WTC11 (cell line): Measurements from ENCODE around the gene CXCL17.

Source experiments
- CREB1 ChIP-seq: sonication (generic); formaldehyde crosslinking; IDR thresholded peaks from 2 replicates; pipeline ENCODE4 v1.8.0; 2023; ENCODE audit warnings: mild to moderate bottlenecking, missing genetic modification reagents
- CREM ChIP-seq: sonication (generic); formaldehyde crosslinking; IDR thresholded peaks from 2 replicates; pipeline ENCODE4 v1.8.1; 2022; ENCODE audit warnings: mild to moderate bottlenecking, missing genetic modification reagents, moderate library complexity
- CTCF ChIP-seq: fragments of 200-600 bp; IDR thresholded peaks from 2 replicates; pipeline ENCODE4 v1.8.0; 2022; ENCODE audit warnings: antibody characterized with exemption
- ESRRA ChIP-seq: sonication (generic); formaldehyde crosslinking; IDR thresholded peaks from 2 replicates; pipeline ENCODE4 v1.8.1; 2022; ENCODE audit warnings: mild to moderate bottlenecking, missing genetic modification reagents, borderline replicate concordance
- GTF2I ChIP-seq: fragments of 250-450 bp; sonication (Bioruptor Pico); conservative IDR thresholded peaks from 2 replicates; pipeline ENCODE4 v1.4.0; 2021; ENCODE audit warnings: mild to moderate bottlenecking
- HMGXB4 ChIP-seq: sonication (generic); formaldehyde crosslinking; IDR thresholded peaks from 2 replicates; pipeline ENCODE4 v1.8.1; 2023; ENCODE audit warnings: mild to moderate bottlenecking, moderate library complexity, missing genetic modification reagents
- JAZF1 ChIP-seq: fragments of 250-450 bp; sonication (Bioruptor Pico); IDR thresholded peaks from 2 replicates; pipeline ENCODE4 v1.9.0; 2021; ENCODE audit warnings: moderate library complexity, mild to moderate bottlenecking, inconsistent platforms
- JUN ChIP-seq: sonication (generic); formaldehyde crosslinking; IDR thresholded peaks from 2 replicates; pipeline ENCODE4 v1.8.0; 2023; ENCODE audit warnings: mild to moderate bottlenecking, missing genetic modification reagents
- MAX ChIP-seq: sonication (generic); formaldehyde crosslinking; IDR thresholded peaks from 2 replicates; pipeline ENCODE4 v1.8.0; 2022; ENCODE audit warnings: mild to moderate bottlenecking, missing genetic modification reagents
- RORB ChIP-seq: fragments of 250-450 bp; sonication (Bioruptor Pico); IDR thresholded peaks from 2 replicates; pipeline ENCODE4 v1.9.0; 2021; ENCODE audit warnings: mild to moderate bottlenecking
- SMAD3 ChIP-seq: sonication (generic); formaldehyde crosslinking; IDR thresholded peaks from 2 replicates; pipeline ENCODE4 v1.8.0; 2022; ENCODE audit warnings: missing genetic modification reagents, mild to moderate bottlenecking, borderline replicate concordance
- ZNF138 ChIP-seq: sonication (generic); formaldehyde crosslinking; conservative IDR thresholded peaks from 2 replicates; pipeline ENCODE4 v1.8.1; 2022; ENCODE audit warnings: mild to moderate bottlenecking, moderate library complexity, missing genetic modification reagents
- ZNF263 ChIP-seq: sonication (generic); formaldehyde crosslinking; IDR thresholded peaks from 2 replicates; pipeline ENCODE4 v1.8.1; 2022; ENCODE audit warnings: low read depth, mild to moderate bottlenecking, moderate library complexity, missing genetic modification reagents
- TF ChIP-seq, protein P1 (sequence below): sonication (generic); formaldehyde crosslinking; conservative IDR thresholded peaks from 2 replicates; pipeline ENCODE4 v1.8.1; 2022; ENCODE audit warnings: mild to moderate bottlenecking, missing genetic modification reagents

- no peak for TF ChIP-seq CTCF
- no peak for TF ChIP-seq SMAD3 (CRISPR knock-in tag)
- no peak for TF ChIP-seq CREB1 (CRISPR knock-in tag)
- no peak for TF ChIP-seq JUN (CRISPR knock-in tag)
- TF ChIP-seq GTF2I (CRISPR knock-in tag): no peak
- TF ChIP-seq RORB (CRISPR knock-in tag): no peak
- no peak for TF ChIP-seq MAX (CRISPR knock-in tag)
- TF ChIP-seq JAZF1: no peak
- no peak for TF ChIP-seq CREM
- TF ChIP-seq ZNF138: no peak
- no peak for TF ChIP-seq HMGXB4
- TF ChIP-seq, protein P1, sequence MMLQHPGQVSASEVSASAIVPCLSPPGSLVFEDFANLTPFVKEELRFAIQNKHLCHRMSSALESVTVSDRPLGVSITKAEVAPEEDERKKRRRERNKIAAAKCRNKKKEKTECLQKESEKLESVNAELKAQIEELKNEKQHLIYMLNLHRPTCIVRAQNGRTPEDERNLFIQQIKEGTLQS: no peak
- TF ChIP-seq ZNF263: no peak
- TF ChIP-seq ESRRA (CRISPR knock-in tag): no peak
Measured at GRCh38 chr19:42465827-42466280, 23.1 kb upstream of the CXCL17 start.
